Ishikawa (cell line): Measurements from ENCODE around the gene SH3GL1.
A peak's percentile ranks its signal among the peaks of the same experiment; 100 is the strongest.

Source experiments
- CEBPB ChIP-seq: IDR thresholded peaks from 2 replicates; pipeline ENCODE4 v1.6.1; 2012
- CREB1 ChIP-seq: IDR thresholded peaks from 2 replicates; pipeline ENCODE4 v1.6.1; 2012; ENCODE audit warnings: low read depth
- EGR1 ChIP-seq: IDR thresholded peaks from 2 replicates; pipeline ENCODE4 v1.6.1; 2012
- EP300 ChIP-seq: IDR thresholded peaks from 2 replicates; pipeline ENCODE4 v1.6.1; 2012; ENCODE audit warnings: borderline replicate concordance
- FOXM1 ChIP-seq: IDR thresholded peaks from 2 replicates; pipeline ENCODE4 v1.6.1; 2012; ENCODE audit warnings: low read depth, borderline replicate concordance
- NFIC ChIP-seq: IDR thresholded peaks from 2 replicates; pipeline ENCODE4 v1.6.1; 2012
- RAD21 ChIP-seq: IDR thresholded peaks from 2 replicates; pipeline ENCODE4 v1.6.1; 2012; ENCODE audit warnings: low read depth
- TAF1 ChIP-seq: IDR thresholded peaks from 2 replicates; pipeline ENCODE4 v1.6.1; 2012; ENCODE audit warnings: low read depth, mild to moderate bottlenecking
- TCF12 ChIP-seq: IDR thresholded peaks from 2 replicates; pipeline ENCODE4 v1.6.1; 2012; ENCODE audit warnings: low read depth
- TEAD4 ChIP-seq: IDR thresholded peaks from 2 replicates; pipeline ENCODE4 v1.6.1; 2012
- YY1 ChIP-seq: IDR thresholded peaks from 2 replicates; pipeline ENCODE4 v1.6.1; 2012; ENCODE audit warnings: low read depth
- ZBTB7A ChIP-seq: IDR thresholded peaks from 2 replicates; pipeline ENCODE4 v1.6.1; 2012; ENCODE audit warnings: low read depth
- TF ChIP-seq, protein P1 (sequence below): IDR thresholded peaks from 2 replicates; pipeline ENCODE4 v1.6.1; 2012
- TF ChIP-seq, protein P2 (sequence below): IDR thresholded peaks from 2 replicates; pipeline ENCODE4 v1.6.1; 2012
- TF ChIP-seq, protein P3 (sequence below): IDR thresholded peaks from 2 replicates; pipeline ENCODE4 v1.6.1; 2012; ENCODE audit warnings: low read depth, mild to moderate bottlenecking

Gene SH3GL1

DNA sequence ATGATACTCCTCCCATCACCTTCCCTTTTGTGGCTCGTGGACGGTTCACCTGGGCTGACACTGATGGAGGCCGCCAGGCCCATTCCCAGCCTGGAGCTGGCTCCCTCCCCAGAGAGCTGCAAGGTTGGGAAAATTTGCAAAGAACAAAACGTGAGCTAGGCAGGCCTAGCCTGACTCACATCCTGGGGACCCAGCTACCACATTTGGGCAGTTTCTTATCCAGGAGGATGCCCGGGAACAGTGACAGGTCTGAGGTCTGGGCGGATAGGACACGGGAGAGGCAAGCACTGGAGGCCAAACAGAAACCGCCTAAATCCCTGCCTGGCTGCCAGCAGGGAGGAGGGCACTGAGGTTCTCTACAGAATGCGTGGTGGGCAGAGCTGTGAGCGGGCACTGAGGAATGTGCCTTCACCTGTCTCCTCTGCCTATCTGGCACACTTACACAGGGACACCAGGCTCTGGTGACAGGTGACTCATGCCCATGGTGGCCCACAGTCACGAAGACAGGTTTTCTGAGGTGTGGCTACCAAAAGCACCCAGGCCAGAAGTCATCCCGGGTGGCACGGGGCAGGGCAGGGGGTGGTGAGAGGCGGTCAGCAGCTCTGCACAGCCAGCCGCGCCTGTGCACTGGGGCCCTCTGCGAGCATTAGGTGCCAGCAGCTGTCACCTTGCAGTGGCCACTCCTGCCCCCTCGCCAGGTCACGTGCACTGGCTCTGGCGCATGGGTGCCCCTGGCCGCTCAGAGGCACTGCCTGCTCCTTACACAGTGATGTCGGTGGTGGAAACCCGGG lies 23.2 kb downstream of the SH3GL1 start:
- TF ChIP-seq, protein P1, sequence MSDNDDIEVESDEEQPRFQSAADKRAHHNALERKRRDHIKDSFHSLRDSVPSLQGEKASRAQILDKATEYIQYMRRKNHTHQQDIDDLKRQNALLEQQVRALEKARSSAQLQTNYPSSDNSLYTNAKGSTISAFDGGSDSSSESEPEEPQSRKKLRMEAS, result peak; percentile 69
- TF ChIP-seq TEAD4 (peak; percentile 44), ZBTB7A (0 out of 2 replicates have a peak, but pooled peaks have one; percentile 54), RAD21 (no peak), NFIC (0 out of 2 replicates have a peak, but pooled peaks have one; percentile 30), EP300 (0 out of 2 replicates have a peak, but pooled peaks have one; percentile 43), CEBPB (no peak), TCF12 (peak; percentile 1; the same call in 1 of the 2 replicates), FOXM1 (peak; percentile 11; the same call in 1 of the 2 replicates), TAF1 (0 out of 2 replicates have a peak, but pooled peaks have one; percentile 26), EGR1 (no peak)
- TF ChIP-seq, protein P2, sequence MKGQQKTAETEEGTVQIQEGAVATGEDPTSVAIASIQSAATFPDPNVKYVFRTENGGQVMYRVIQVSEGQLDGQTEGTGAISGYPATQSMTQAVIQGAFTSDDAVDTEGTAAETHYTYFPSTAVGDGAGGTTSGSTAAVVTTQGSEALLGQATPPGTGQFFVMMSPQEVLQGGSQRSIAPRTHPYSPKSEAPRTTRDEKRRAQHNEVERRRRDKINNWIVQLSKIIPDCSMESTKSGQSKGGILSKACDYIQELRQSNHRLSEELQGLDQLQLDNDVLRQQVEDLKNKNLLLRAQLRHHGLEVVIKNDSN, result peak; percentile 85

DNA sequence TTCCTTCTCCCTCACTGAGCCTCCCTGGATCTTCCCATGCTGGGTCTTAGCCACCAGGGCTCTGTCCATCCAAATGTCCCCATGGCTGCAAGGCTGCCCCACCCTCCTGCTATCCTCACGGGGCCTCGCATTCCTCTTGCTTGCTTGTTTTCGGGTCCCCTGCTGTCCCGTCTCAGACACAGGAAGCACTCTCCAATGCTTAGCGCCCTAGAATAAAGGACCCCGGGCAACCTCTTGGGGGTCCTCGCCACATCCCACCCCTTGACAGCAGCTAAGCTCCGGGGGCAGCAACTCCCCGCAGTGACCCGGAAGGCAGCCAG lies 23.7 kb downstream of the SH3GL1 start:
- TF ChIP-seq TCF12, result peak; percentile 46
- TF ChIP-seq EP300, result peak; percentile 62
- peak; percentile 43; the same call in 1 of the 2 replicates for TF ChIP-seq FOXM1
- TF ChIP-seq NFIC, result no peak

DNA sequence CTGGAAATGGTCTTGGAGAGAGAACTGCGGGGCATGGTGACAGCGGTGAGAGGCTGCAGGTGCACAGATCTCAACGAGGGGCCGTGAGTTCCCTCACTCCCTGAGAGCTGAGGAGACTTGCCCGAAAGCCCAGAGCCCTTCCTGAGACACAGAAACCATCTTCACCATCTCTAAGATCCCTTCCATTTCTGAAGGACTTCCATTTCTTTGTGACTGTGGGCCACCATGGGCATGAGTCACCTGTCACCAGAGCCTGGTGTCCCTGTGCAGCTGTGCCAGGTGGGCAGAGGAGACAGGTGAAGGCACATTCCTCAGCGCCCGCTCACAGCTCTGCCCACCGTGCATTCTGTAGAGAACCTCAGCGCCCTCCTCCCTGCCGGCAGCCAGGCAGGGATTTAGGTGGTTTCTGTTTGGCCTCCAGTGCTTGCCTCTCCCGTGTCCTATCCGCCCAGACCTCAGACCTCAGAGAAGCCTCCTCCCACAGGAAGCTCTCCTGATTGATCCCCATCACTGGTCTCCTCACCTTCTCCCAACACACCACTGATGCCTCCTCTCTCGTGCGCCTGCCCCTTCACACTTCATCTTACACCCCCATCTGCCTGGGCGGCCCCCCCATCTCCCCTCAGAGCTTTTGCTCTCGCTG lies 24.2 kb downstream of the SH3GL1 start:
- TF ChIP-seq YY1, result 0 out of 2 replicates have a peak, but pooled peaks have one; percentile 11
- TF ChIP-seq, protein P2, result no peak

DNA sequence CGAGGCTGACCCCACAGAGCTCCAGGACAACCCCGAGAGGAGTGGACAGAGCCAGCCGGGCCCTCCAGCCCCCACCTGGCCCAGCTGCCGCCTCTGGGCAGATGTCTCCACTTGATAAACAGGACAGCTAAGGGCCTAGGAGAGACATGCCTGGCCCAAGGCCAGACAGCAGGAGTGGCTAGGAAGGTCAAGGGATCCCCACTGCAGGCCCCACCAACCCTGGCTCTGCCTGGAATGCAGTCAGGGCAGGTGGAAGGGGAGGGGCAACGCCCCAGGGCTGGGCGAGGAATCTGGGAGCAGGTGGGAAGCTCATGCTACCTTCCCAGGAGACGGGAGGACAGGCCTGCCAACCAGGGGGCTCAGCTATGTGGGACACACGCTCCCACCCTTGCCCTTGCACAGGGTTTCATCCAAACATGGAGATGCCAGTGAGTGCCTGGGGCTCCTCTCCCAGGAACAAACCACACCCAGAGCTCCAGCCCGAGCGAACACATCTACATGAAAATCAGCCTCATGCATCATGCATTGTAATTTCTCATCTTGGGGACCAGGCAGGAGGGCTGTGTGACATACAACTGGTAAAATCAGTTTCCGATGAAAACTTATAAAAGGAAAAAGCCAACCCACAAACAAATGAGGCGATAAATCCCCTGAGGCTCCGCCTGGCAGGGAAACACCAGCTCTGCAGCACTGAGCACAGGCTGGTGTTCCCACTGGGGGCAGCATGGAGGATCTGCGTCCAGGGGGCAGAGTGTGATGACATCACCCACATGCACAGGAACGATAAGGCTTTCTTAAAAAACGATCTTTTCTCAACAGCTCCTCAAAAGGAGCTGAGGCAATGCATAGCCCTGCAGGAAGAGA lies 25.0 kb downstream of the SH3GL1 start:
- TF ChIP-seq EGR1 (no peak), TAF1 (peak; percentile 45; the same call in 1 of the 2 replicates), TEAD4 (peak; percentile 99), CREB1 (no peak), RAD21 (no peak), NFIC (peak; percentile 96), ZBTB7A (peak; percentile 23; the same call in 1 of the 2 replicates), FOXM1 (peak; percentile 87), YY1 (peak; percentile 57; the same call in 1 of the 2 replicates), TCF12 (peak; percentile 98), CEBPB (peak; percentile 10; the same call in 1 of the 2 replicates), EP300 (peak; percentile 93)
- TF ChIP-seq, protein P1, result peak; percentile 68
- TF ChIP-seq, protein P2, result no peak
- TF ChIP-seq, protein P3, sequence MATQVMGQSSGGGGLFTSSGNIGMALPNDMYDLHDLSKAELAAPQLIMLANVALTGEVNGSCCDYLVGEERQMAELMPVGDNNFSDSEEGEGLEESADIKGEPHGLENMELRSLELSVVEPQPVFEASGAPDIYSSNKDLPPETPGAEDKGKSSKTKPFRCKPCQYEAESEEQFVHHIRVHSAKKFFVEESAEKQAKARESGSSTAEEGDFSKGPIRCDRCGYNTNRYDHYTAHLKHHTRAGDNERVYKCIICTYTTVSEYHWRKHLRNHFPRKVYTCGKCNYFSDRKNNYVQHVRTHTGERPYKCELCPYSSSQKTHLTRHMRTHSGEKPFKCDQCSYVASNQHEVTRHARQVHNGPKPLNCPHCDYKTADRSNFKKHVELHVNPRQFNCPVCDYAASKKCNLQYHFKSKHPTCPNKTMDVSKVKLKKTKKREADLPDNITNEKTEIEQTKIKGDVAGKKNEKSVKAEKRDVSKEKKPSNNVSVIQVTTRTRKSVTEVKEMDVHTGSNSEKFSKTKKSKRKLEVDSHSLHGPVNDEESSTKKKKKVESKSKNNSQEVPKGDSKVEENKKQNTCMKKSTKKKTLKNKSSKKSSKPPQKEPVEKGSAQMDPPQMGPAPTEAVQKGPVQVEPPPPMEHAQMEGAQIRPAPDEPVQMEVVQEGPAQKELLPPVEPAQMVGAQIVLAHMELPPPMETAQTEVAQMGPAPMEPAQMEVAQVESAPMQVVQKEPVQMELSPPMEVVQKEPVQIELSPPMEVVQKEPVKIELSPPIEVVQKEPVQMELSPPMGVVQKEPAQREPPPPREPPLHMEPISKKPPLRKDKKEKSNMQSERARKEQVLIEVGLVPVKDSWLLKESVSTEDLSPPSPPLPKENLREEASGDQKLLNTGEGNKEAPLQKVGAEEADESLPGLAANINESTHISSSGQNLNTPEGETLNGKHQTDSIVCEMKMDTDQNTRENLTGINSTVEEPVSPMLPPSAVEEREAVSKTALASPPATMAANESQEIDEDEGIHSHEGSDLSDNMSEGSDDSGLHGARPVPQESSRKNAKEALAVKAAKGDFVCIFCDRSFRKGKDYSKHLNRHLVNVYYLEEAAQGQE, result no peak

DNA sequence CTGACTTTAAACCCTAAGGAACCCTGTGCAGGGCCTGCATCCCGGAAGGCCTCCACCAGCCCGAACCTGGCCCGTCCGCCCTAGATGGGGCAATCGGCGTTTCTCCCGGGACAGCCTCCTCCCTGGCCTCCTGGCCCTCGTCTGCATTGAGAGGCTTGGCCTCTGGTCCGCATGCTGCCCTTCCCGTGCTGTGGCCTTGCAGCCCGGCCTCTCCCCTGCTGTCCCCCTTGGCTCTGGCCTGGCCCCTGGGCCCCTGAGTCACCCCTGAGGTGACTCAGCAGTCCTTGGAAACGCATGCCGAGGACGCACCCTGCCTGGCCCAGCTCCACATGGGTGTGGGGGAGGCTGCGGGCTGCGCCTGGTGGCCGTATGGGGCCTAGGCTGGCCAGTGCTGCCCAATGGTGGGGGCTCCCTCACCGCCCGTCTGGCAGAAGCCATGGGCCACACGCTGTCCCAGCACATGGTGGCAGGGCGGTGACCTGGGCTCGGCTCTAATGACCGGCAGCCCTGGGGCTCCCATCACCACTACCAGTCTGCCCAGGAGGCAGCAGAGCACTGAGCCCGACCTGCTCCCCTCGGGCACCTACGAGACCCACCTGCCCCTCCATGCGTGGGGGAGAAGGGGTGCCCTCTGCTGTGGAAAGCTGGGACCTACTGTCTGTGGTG lies 25.7 kb downstream of the SH3GL1 start:
- peak; percentile 90 for TF ChIP-seq EP300
- peak; percentile 83 for TF ChIP-seq TEAD4
- TF ChIP-seq CEBPB, result no peak
- peak; percentile 88 for TF ChIP-seq TCF12
- TF ChIP-seq, protein P1, result peak; percentile 96
- TF ChIP-seq, protein P3, result no peak
- no peak for TF ChIP-seq YY1
- TF ChIP-seq TAF1, result no peak
- TF ChIP-seq NFIC, result peak; percentile 92
- TF ChIP-seq, protein P2, result no peak
- no peak for TF ChIP-seq CREB1
- TF ChIP-seq RAD21, result no peak
- TF ChIP-seq EGR1, result 0 out of 2 replicates have a peak, but pooled peaks have one; percentile 40
- 0 out of 2 replicates have a peak, but pooled peaks have one; percentile 47 for TF ChIP-seq ZBTB7A
- TF ChIP-seq FOXM1, result no peak
